ENCODE measurements around the gene OSBPL10.

The OSBPL10 gene

DNA sequence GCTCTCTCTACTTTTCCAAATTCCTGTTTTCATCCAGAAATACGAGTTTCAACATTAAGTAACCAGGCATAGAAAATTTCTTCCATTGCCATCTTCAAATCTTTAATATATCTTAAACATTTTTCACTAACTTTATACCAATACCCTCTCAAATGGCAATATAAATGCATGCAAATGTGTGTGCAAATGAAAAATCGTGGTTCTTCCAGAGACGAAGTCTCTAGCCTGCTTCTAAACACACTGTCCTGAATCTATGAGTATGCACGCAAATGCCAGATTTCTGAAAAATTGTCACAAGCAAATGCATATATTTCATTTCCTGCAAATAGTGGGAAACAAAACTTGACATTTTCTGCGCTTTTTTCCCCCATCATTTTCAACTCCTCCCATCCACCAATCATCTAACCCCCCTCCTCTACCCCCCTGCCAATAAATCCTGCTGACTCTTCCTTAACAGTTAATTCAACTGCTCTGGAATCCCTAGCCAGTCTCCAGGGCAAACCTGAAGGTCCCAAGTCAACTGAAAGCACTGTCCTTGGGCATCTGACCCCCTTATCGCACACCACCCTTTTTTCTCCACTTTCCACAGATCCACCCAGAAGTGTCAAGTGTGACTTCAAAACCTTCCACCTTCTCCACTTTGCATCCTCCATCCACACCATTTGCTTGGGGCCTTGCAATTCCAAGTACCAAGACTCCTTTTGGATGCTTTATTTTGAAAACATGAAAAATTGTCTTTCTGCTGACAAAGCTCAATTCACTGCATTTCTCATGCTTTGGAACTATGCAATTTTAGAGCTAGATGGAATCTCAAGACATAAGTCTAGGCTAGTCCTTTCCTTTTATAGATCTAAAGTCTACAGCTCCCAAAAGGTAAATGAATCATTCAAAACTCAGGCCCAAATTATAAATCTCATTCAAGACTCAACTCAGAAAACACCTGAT lies 144.7 kb downstream of the OSBPL10 start:
- H3K36me3 ChIP-seq (ENCODE audit: insufficient read depth, low read length): peaks cover 32% of the 10 kb centered on the region; the same call in 1 of the 2 replicates
- peaks cover 74% of the 10 kb centered on the region for H3K79me2 ChIP-seq (ENCODE audit: insufficient read depth, low read length)
- no peak overlapping the region for H2AFZ ChIP-seq (ENCODE audit: low read length)
- no peak overlapping the region for H3K9ac ChIP-seq (ENCODE audit: low read length)
- H3K9me2 ChIP-seq (ENCODE audit: low read depth, low read length): no peaks in the 10 kb centered on the region
- no peaks in the 10 kb centered on the region for H3K4me1 ChIP-seq (ENCODE audit: insufficient read depth, low read length, severe bottlenecking)
- no peaks in the 10 kb centered on the region for H3K27me3 ChIP-seq (ENCODE audit: insufficient read depth, low read length)
- no peak for TF ChIP-seq EZH2 (IDR thresholded peaks at IDR 0.05; ENCODE audit: borderline replicate concordance, low read length)
- TF ChIP-seq, protein P1, sequence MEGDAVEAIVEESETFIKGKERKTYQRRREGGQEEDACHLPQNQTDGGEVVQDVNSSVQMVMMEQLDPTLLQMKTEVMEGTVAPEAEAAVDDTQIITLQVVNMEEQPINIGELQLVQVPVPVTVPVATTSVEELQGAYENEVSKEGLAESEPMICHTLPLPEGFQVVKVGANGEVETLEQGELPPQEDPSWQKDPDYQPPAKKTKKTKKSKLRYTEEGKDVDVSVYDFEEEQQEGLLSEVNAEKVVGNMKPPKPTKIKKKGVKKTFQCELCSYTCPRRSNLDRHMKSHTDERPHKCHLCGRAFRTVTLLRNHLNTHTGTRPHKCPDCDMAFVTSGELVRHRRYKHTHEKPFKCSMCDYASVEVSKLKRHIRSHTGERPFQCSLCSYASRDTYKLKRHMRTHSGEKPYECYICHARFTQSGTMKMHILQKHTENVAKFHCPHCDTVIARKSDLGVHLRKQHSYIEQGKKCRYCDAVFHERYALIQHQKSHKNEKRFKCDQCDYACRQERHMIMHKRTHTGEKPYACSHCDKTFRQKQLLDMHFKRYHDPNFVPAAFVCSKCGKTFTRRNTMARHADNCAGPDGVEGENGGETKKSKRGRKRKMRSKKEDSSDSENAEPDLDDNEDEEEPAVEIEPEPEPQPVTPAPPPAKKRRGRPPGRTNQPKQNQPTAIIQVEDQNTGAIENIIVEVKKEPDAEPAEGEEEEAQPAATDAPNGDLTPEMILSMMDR (IDR thresholded peaks at IDR 0.05; ENCODE audit: low read length): no peak
- H3K4me3 ChIP-seq (ENCODE audit: low read depth, low read length, poor library complexity, severe bottlenecking): no peak overlapping the region
- H3F3A ChIP-seq (ENCODE audit: insufficient read depth, low read length): no peaks in the 10 kb centered on the region
- no peaks in the 10 kb centered on the region for H3K9me3 ChIP-seq (ENCODE audit: low read length)
- no peak overlapping the region for H3K4me2 ChIP-seq (ENCODE audit: low read length)
- no peaks in the 10 kb centered on the region for H4K20me1 ChIP-seq (ENCODE audit: insufficient read depth, low read length)
- H3K27ac ChIP-seq (ENCODE audit: low read depth, low read length, poor library complexity, severe bottlenecking): no peak overlapping the region

DNA sequence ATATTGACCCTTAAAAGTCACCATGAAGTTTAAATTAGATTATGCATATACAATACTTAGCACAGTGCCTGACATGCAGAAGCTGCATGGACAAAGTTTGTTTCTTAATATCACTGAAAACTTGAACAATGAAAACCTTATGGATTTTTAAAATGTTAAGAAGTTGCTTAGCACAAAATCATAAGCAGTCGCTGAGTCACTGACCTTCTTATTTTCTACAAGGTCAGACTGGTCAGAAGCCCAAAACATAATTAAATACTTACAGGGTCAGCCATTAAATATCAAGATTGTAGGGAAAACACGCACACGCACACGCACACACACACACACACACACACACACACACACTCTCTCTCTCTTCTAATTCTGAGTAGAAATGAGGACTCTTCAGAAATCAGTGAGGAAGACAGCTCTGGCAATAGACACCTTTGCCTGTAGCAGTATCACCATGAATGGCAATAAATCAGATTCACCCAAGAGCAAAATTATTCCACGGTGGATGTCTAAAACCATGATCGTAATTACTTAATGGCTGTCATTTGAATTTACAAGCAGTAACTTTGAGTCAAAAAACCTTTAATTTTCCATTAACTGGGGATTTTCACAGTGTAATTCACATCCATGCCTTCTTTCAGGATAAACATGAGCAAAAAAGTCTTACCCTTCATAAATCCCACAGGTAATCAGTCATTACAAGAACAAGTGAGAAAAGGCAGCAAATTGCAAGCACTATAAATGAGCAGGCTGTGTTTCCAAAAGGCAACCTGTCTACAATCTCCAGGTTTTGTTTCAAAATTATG lies 147.5 kb downstream of the OSBPL10 start:
- Histone ChIP-seq H3F3A (ENCODE audit: insufficient read depth, low read length) (no peaks in the 10 kb centered on the region), H3K79me2 (ENCODE audit: insufficient read depth, low read length) (peaks cover 59% of the 10 kb centered on the region)

DNA sequence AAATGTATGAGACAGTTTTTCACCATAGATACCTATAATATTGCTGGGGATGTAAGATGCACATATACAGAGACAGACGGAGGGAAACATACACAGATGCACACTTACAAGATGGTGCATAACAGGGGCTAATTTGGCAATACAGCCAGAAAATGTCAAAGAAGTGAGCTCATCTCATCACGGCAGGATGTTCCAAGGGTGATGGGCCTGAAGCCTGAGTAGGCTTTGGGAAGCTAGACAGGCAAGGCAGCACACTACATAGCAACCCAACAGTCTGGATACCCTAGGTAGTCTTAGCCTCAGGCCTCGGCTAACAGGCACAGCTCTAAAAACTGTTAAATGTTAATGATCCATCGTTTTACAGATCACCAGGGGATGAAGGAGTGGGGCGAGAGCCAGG lies 148.5 kb downstream of the OSBPL10 start:
- H4K20me1 ChIP-seq (ENCODE audit: insufficient read depth, low read length): no peaks in the 10 kb centered on the region
- H3K4me3 ChIP-seq (ENCODE audit: low read depth, low read length, poor library complexity, severe bottlenecking): no peak overlapping the region
- no peaks in the 10 kb centered on the region for H3K4me1 ChIP-seq (ENCODE audit: insufficient read depth, low read length, severe bottlenecking)
- H3K36me3 ChIP-seq (ENCODE audit: insufficient read depth, low read length): peaks cover 44% of the 10 kb centered on the region
- no peak overlapping the region for H3K9ac ChIP-seq (ENCODE audit: low read length)
- no peak overlapping the region for H2AFZ ChIP-seq (ENCODE audit: low read length)
- H3K79me2 ChIP-seq (ENCODE audit: insufficient read depth, low read length): peaks cover 52% of the 10 kb centered on the region
- H3K27ac ChIP-seq (ENCODE audit: low read depth, low read length, poor library complexity, severe bottlenecking): no peak overlapping the region
- no peaks in the 10 kb centered on the region for H3K9me2 ChIP-seq (ENCODE audit: low read depth, low read length)
- H3K27me3 ChIP-seq (ENCODE audit: insufficient read depth, low read length): no peaks in the 10 kb centered on the region
- no peaks in the 10 kb centered on the region for H3F3A ChIP-seq (ENCODE audit: insufficient read depth, low read length)
- no peak for TF ChIP-seq EZH2 (IDR thresholded peaks at IDR 0.05; ENCODE audit: borderline replicate concordance, low read length)
- H3K4me2 ChIP-seq (ENCODE audit: low read length): no peak overlapping the region
- H3K9me3 ChIP-seq (ENCODE audit: low read length): no peaks in the 10 kb centered on the region

More for the DNA sequence above, 147.5 kb downstream of the OSBPL10 start:
- no peaks in the 10 kb centered on the region for H3K27me3 ChIP-seq (ENCODE audit: insufficient read depth, low read length)
- H3K4me3 ChIP-seq (ENCODE audit: low read depth, low read length, poor library complexity, severe bottlenecking): no peak overlapping the region
- H4K20me1 ChIP-seq (ENCODE audit: insufficient read depth, low read length): no peaks in the 10 kb centered on the region
- peaks cover 37% of the 10 kb centered on the region for H3K36me3 ChIP-seq (ENCODE audit: insufficient read depth, low read length)
- no peaks in the 10 kb centered on the region for H3K9me2 ChIP-seq (ENCODE audit: low read depth, low read length)
- no peak overlapping the region for H3K9ac ChIP-seq (ENCODE audit: low read length)
- H3K4me2 ChIP-seq (ENCODE audit: low read length): no peak overlapping the region
- no peak overlapping the region for H2AFZ ChIP-seq (ENCODE audit: low read length)
- H3K9me3 ChIP-seq (ENCODE audit: low read length): no peaks in the 10 kb centered on the region
- no peaks in the 10 kb centered on the region for H3K4me1 ChIP-seq (ENCODE audit: insufficient read depth, low read length, severe bottlenecking)
- no peak overlapping the region for H3K27ac ChIP-seq (ENCODE audit: low read depth, low read length, poor library complexity, severe bottlenecking)
- no peak for TF ChIP-seq EZH2 (IDR thresholded peaks at IDR 0.05; ENCODE audit: borderline replicate concordance, low read length)
- TF ChIP-seq, protein P1 (IDR thresholded peaks at IDR 0.05; ENCODE audit: low read length): no peak

All from OCI-LY1 (cell line).